OCI-LY7 (cell line): ENCODE measurements around the gene ADGRD1.

Experiments used
- EZH2phosphoT487 ChIP-seq: fragments of 200-600 bp; sonication (generic); IDR thresholded peaks from 2 replicates; pipeline ENCODE4 v1.6.1; 2018; ENCODE audit warnings: low read depth, borderline replicate concordance, mild to moderate bottlenecking, mixed run types, antibody characterized with exemption, low read length, moderate library complexity, mixed read lengths
- TF ChIP-seq, protein P1 (sequence below): fragments of 200-600 bp; sonication (generic); conservative IDR thresholded peaks from 2 replicates; pipeline ENCODE4 v1.5.1; 2014; ENCODE audit warnings: mild to moderate bottlenecking, antibody characterized with exemption, low read length, moderate library complexity, mixed read lengths

DNA sequence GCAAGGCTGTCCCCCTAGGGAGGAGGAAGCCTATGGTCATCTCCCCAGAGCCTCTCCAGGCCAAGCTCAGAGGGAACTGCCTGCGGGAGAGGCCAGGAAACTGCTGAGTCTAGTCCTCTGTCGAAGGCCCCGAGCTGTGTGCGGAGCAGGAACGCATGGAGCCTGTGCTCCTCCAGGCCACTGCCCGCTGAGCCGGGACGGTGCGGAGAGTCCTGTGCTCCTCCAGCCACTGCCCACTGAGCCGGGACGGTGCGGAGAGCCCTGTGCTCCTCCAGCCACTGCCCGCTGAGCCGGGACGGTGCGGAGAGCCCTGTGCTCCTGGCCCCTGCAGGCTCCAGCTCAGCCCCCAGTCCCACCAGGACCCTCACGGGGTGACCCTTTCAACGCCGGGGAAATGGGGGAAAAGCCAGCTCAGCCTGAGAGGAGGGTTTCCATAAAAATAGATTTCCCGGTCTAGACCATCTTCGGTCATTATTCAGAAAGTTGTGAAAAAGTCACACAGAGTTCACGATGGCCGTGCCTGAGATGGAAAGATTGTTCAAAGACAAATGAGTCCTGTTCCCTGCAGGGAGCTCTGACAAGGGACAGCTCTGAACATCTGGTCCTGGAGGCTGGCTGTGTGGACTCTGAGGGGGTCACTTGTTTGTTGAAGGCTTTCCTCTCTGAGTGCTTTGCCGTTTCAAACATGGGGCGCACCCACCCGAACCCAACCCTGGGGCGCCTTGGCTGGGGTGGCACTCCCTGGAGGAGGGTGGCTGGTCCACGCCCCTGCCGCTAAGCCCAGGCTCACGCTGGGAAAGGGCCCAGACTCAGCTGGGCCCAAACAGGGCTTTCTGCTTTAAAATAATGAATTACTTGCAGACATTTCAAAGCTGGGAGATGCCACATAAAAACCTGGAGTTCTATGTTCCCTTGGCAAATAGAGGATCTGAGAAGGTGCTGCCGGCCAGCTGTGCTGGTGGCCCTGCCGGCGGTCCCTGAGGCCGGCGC, 85.5 kb downstream of the ADGRD1 start:
- TF ChIP-seq, protein P1, sequence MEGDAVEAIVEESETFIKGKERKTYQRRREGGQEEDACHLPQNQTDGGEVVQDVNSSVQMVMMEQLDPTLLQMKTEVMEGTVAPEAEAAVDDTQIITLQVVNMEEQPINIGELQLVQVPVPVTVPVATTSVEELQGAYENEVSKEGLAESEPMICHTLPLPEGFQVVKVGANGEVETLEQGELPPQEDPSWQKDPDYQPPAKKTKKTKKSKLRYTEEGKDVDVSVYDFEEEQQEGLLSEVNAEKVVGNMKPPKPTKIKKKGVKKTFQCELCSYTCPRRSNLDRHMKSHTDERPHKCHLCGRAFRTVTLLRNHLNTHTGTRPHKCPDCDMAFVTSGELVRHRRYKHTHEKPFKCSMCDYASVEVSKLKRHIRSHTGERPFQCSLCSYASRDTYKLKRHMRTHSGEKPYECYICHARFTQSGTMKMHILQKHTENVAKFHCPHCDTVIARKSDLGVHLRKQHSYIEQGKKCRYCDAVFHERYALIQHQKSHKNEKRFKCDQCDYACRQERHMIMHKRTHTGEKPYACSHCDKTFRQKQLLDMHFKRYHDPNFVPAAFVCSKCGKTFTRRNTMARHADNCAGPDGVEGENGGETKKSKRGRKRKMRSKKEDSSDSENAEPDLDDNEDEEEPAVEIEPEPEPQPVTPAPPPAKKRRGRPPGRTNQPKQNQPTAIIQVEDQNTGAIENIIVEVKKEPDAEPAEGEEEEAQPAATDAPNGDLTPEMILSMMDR = no peak
- no peak for TF ChIP-seq EZH2phosphoT487
